Measurements from ENCODE around the gene FAS.

GRCh38 chr10:89064748-89065147 is 74.2 kb downstream of the FAS start:
- TF ChIP-seq YY1 (IDR thresholded peaks at IDR 0.05) (no peak), CTCF (IDR thresholded peaks at IDR 0.05; ENCODE audit: low read depth, low read length, missing input control) (no peak), SP1 (IDR thresholded peaks at IDR 0.05) (no peak), RAD21 (IDR thresholded peaks at IDR 0.05) (no peak), ATF3 (IDR thresholded peaks at IDR 0.05) (no peak), JUND (IDR thresholded peaks at IDR 0.05) (no peak), HNF4A (conservative IDR thresholded peaks at IDR 0.05) (no peak), REST (IDR thresholded peaks at IDR 0.05) (no peak), FOXA1 (IDR thresholded peaks at IDR 0.05) (no peak), GABPA (IDR thresholded peaks at IDR 0.05 in 1 of 2, conservative IDR thresholded peaks at IDR 0.05 in 1 of 2) (no peak)
- TF ChIP-seq, protein P1, sequence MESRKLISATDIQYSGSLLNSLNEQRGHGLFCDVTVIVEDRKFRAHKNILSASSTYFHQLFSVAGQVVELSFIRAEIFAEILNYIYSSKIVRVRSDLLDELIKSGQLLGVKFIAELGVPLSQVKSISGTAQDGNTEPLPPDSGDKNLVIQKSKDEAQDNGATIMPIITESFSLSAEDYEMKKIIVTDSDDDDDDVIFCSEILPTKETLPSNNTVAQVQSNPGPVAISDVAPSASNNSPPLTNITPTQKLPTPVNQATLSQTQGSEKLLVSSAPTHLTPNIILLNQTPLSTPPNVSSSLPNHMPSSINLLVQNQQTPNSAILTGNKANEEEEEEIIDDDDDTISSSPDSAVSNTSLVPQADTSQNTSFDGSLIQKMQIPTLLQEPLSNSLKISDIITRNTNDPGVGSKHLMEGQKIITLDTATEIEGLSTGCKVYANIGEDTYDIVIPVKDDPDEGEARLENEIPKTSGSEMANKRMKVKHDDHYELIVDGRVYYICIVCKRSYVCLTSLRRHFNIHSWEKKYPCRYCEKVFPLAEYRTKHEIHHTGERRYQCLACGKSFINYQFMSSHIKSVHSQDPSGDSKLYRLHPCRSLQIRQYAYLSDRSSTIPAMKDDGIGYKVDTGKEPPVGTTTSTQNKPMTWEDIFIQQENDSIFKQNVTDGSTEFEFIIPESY (IDR thresholded peaks at IDR 0.05), result no peak

Data from liver (tissue), 3 donors.